ENCODE data around the gene LACTBL1.

DNA sequence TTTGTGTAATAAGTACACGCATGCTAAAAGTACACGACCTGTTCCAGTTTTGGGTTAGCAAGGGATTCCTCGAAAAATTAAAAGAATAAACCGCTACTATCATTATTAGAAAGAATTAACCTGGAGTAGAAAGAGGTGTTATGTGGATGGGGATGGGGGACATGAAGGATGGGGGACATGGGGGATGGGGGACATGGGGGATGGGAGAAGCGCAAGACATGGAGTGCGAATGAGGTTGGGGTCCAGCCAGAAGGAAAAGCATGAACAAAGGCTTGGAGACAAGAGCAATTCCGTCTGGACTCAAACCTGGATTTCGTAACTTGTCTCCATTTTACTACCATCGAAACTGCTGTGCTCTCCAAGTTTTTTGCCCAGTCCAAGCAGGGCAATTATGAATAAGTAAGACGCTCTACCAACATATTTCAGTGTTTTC is 46.0 kb upstream of the LACTBL1 start:
- TF ChIP-seq, protein P1, sequence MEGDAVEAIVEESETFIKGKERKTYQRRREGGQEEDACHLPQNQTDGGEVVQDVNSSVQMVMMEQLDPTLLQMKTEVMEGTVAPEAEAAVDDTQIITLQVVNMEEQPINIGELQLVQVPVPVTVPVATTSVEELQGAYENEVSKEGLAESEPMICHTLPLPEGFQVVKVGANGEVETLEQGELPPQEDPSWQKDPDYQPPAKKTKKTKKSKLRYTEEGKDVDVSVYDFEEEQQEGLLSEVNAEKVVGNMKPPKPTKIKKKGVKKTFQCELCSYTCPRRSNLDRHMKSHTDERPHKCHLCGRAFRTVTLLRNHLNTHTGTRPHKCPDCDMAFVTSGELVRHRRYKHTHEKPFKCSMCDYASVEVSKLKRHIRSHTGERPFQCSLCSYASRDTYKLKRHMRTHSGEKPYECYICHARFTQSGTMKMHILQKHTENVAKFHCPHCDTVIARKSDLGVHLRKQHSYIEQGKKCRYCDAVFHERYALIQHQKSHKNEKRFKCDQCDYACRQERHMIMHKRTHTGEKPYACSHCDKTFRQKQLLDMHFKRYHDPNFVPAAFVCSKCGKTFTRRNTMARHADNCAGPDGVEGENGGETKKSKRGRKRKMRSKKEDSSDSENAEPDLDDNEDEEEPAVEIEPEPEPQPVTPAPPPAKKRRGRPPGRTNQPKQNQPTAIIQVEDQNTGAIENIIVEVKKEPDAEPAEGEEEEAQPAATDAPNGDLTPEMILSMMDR (conservative IDR thresholded peaks at IDR 0.05 in 1 of 2, IDR thresholded peaks at IDR 0.05 in 1 of 2; ENCODE audit: low read depth in 1 of 2, low read length in 2 of 2): no peak
- no peak for TF ChIP-seq EZH2 (IDR thresholded peaks at IDR 0.05; ENCODE audit: low read length, missing control alignments)
